GM19238 (cell line): ENCODE measurements around the gene TEX29.

Experiments used
- DNase-seq: peaks from one replicate; pipeline ENCODE4 v3.0.0; 2011; ENCODE audit warnings: low spot score; ENCODE audit not compliant: insufficient read length

TEX29 gene

GRCh38 chr13:111390522-111391270 is 70.3 kb downstream of the TEX29 start:
- no peak for DNase-seq

DNA sequence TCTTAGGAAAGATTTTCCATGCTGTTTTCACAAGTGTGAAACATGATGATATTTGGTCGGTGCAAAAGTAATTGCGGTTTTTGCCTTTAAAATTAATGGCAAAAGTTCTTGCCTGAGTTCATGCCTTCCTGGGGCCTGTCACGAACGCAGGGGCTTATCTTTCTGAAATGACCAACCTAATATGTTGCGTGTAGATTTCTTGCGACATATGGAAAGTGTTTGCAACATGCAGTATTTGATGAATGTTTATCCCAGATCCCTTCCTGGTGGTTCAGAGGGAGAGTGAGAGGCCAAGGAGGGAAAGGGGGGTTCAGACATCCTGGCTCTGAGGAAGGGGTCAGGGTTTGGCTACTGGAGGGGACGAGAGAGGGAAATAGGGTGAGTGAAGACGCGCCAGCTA is 72.0 kb downstream of the TEX29 start:
- no peak for DNase-seq

GRCh38 chr13:111393221-111393790 is 72.9 kb downstream of the TEX29 start:
- DNase-seq, result no peak
